ENCODE results near the gene VSTM2B. TPM values are rescaled to one million over a fixed set of nuclear protein-coding genes. Genes with fewer than 3 reads are reported as not detected.

The VSTM2B gene
- total RNA-seq, 2 experiments from 2014 or later, result not detected

DNA sequence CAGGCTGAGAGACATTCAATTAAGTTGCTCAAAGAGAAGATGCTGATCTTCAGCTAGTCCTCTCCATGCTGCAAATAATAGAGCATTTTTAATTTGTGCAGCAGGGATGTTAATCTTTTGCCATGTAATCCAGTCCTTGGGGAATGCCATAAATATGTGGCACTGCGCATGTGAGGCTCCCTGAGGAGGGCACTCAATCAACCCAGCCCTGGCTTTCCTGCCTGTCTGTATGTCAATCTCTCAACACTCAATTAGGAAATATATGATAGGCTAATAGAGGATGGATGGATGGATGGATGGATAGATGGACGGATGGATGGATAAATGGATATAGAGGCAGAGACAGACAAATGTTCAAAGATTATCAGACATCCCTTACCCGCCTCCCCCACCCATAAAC lies 48.7 kb downstream of the VSTM2B start:
- Histone ChIP-seq H3K9me3 (ENCODE audit: low read length) (no peaks in the 10 kb centered on the region), H2AFZ (ENCODE audit: low read length) (no peak overlapping the region), H4K20me1 (ENCODE audit: insufficient read depth, low read length) (no peaks in the 10 kb centered on the region), H3K27ac (ENCODE audit: low read depth, low read length, poor library complexity, severe bottlenecking) (no peak overlapping the region), H3K4me2 (ENCODE audit: low read length) (no peak overlapping the region), H3K9me2 (ENCODE audit: insufficient read depth, low read length) (no peaks in the 10 kb centered on the region), H3K4me1 (ENCODE audit: insufficient read depth, low read length, poor library complexity, severe bottlenecking) (no peaks in the 10 kb centered on the region), H3K4me3 (ENCODE audit: low read depth, low read length, poor library complexity, severe bottlenecking) (no peak overlapping the region), H3K79me2 (ENCODE audit: insufficient read depth, low read depth, low read length) (no peaks in the 10 kb centered on the region), H3K36me3 (ENCODE audit: insufficient read depth, low read length) (no peaks in the 10 kb centered on the region)
- TF ChIP-seq, protein P1, sequence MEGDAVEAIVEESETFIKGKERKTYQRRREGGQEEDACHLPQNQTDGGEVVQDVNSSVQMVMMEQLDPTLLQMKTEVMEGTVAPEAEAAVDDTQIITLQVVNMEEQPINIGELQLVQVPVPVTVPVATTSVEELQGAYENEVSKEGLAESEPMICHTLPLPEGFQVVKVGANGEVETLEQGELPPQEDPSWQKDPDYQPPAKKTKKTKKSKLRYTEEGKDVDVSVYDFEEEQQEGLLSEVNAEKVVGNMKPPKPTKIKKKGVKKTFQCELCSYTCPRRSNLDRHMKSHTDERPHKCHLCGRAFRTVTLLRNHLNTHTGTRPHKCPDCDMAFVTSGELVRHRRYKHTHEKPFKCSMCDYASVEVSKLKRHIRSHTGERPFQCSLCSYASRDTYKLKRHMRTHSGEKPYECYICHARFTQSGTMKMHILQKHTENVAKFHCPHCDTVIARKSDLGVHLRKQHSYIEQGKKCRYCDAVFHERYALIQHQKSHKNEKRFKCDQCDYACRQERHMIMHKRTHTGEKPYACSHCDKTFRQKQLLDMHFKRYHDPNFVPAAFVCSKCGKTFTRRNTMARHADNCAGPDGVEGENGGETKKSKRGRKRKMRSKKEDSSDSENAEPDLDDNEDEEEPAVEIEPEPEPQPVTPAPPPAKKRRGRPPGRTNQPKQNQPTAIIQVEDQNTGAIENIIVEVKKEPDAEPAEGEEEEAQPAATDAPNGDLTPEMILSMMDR (conservative IDR thresholded peaks at IDR 0.05; ENCODE audit: low read length), result no peak
- TF ChIP-seq EZH2phosphoT487 (IDR thresholded peaks at IDR 0.05; ENCODE audit: borderline replicate concordance, low read depth, low read length), result no peak
- POLR2A ChIA-PET, result no interaction called here
- CTCF ChIA-PET (ENCODE audit: unreplicated experiment), result no interaction called here
- no peak for DNase-seq (ENCODE audit: low spot score)
- intact Hi-C loops (cut with micrococcal nuclease; ENCODE audit: unreplicated experiment), result no loop called here
- no TSS peak for BruUV-seq (replicated peaks)

DNA sequence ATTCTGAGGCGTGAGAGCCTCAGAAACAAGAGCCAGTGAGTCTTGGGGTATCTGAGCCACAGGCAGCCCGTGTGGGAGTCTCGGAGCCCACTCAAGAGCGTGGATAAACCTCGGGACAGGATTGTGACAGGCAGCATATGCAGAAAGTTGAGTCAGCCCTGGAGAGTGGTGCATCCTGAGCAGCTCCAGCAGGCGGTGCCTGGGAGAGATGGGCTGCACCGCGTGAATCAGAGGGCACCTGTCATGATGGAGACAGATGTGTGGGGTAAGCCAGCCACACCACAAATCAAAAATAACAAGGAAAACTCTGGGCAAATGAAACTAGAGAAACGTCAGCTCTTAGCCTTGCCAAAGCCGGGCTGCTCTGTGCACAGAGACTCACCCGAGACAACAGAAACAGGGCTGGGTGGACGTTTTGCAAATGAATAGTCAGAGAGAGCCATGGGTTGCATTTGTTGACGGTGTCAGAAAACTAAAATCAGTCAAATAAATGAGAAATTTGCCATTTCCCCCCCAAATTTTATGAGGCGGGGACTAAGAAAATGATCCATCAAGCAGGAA lies 50.3 kb downstream of the VSTM2B start:
- ChIA-PET POLR2A (interaction anchor here (0.6 to 0.7 kb wide), 2 partner anchors 1092 to 1105 kb away, joined by 3 read pairs; no protein-coding TSS in a partner anchor), CTCF (ENCODE audit: unreplicated experiment) (no interaction called here)
- no peaks in the 10 kb centered on the region for H3K36me3 ChIP-seq (ENCODE audit: insufficient read depth, low read length)
- H3K9me2 ChIP-seq (ENCODE audit: insufficient read depth, low read length), result no peaks in the 10 kb centered on the region
- no TSS peak for BruUV-seq (replicated peaks)
- DNase-seq (ENCODE audit: low spot score), result no peak
- intact Hi-C loops (cut with micrococcal nuclease; ENCODE audit: unreplicated experiment), result no loop called here
- H3K27ac ChIP-seq (ENCODE audit: low read depth, low read length, poor library complexity, severe bottlenecking), result no peak overlapping the region
- H3K4me1 ChIP-seq (ENCODE audit: insufficient read depth, low read length, poor library complexity, severe bottlenecking), result no peaks in the 10 kb centered on the region
- H3K9me3 ChIP-seq (ENCODE audit: low read length), result no peaks in the 10 kb centered on the region
- H4K20me1 ChIP-seq (ENCODE audit: insufficient read depth, low read length), result no peaks in the 10 kb centered on the region
- H3K4me3 ChIP-seq (ENCODE audit: low read depth, low read length, poor library complexity, severe bottlenecking), result no peak overlapping the region
- TF ChIP-seq EZH2phosphoT487 (IDR thresholded peaks at IDR 0.05; ENCODE audit: borderline replicate concordance, low read depth, low read length), result no peak
- TF ChIP-seq, protein P1 (conservative IDR thresholded peaks at IDR 0.05; ENCODE audit: low read length), result no peak
- H3K79me2 ChIP-seq (ENCODE audit: insufficient read depth, low read depth, low read length), result no peaks in the 10 kb centered on the region
- no peak overlapping the region for H2AFZ ChIP-seq (ENCODE audit: low read length)
- no peak overlapping the region for H3K4me2 ChIP-seq (ENCODE audit: low read length)

DNA sequence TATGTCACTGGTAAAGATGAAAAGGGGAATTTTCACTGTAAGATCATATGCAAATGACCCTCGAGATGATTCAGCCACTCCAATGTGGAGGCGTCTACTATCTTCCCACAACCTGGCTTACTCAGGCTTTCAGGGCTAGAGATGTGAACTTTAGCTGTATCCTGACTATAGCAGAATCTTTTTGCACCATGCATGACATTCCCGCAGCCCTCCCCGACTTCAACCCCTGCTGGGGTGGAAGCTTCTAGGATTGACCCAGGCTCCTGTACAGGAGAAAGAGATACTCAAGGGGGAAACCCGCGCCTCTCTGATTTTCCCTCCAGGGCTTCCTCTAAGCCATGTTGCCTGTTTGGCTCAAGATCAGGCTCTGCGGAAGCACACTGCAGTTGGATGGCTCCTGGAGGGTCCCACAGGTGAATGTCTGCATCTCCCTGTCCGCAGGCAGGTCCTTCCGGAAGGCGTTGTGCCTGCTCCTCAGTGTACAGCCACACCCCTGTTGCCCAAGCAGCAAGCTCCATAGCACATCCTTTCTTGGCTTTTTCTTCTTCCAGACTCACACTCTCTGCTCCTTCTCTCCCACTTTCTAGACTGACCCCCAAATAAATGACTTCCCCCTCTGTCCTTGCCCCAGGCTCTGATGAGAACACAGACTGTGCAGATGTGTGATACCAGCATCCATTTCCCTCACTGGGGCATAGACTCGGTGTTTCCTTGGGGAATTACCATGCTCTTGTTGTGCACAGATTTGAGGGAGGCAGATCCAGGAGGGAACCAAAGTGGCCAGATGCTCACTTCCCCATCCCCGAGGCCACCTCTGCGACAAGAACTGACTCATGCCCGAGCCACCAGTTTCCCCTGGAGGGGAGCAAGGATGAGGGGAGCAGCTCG lies 51.2 kb downstream of the VSTM2B start:
- H3K9me3 ChIP-seq (ENCODE audit: low read length), result no peaks in the 10 kb centered on the region
- CTCF ChIA-PET (ENCODE audit: unreplicated experiment), result no interaction called here
- intact Hi-C loops (cut with micrococcal nuclease; ENCODE audit: unreplicated experiment), result no loop called here
- no peak for DNase-seq (ENCODE audit: low spot score)
- H3K36me3 ChIP-seq (ENCODE audit: insufficient read depth, low read length), result no peaks in the 10 kb centered on the region
- no peaks in the 10 kb centered on the region for H3K9me2 ChIP-seq (ENCODE audit: insufficient read depth, low read length)
- no peaks in the 10 kb centered on the region for H3K4me1 ChIP-seq (ENCODE audit: insufficient read depth, low read length, poor library complexity, severe bottlenecking)
- no peak overlapping the region for H3K4me2 ChIP-seq (ENCODE audit: low read length)
- H4K20me1 ChIP-seq (ENCODE audit: insufficient read depth, low read length), result no peaks in the 10 kb centered on the region
- BruUV-seq (replicated peaks), result no TSS peak
- POLR2A ChIA-PET, result no interaction called here
- H3K4me3 ChIP-seq (ENCODE audit: low read depth, low read length, poor library complexity, severe bottlenecking), result no peak overlapping the region
- H3K27ac ChIP-seq (ENCODE audit: low read depth, low read length, poor library complexity, severe bottlenecking), result no peak overlapping the region
- H2AFZ ChIP-seq (ENCODE audit: low read length), result no peak overlapping the region
- no peaks in the 10 kb centered on the region for H3K79me2 ChIP-seq (ENCODE audit: insufficient read depth, low read depth, low read length)
- TF ChIP-seq, protein P1 (conservative IDR thresholded peaks at IDR 0.05; ENCODE audit: low read length), result no peak
- TF ChIP-seq EZH2phosphoT487 (IDR thresholded peaks at IDR 0.05; ENCODE audit: borderline replicate concordance, low read depth, low read length), result no peak

Measured in OCI-LY7 (cell line).